DOHH2 (cell line): ENCODE measurements around the gene IL33.
A peak's percentile ranks its signal among the peaks of the same experiment; 100 is the strongest.

ENCODE experiments used
- H3F3A ChIP-seq: fragments of 200-600 bp; sonication (generic), shearing (Covaris generic); 2 replicates; pipeline ENCODE4 v1.6.0; 2016; ENCODE audit warnings: antibody characterized with exemption, mild to moderate bottlenecking; ENCODE audit not compliant: control insufficient read depth, insufficient read depth
- H3K27ac ChIP-seq: fragments of 200-600 bp; sonication (generic); 2 replicates; pipeline ENCODE4 v1.5.1; 2014; ENCODE audit warnings: low read depth, mild to moderate bottlenecking, low read length, moderate library complexity
- H3K27me3 ChIP-seq: fragments of 200-600 bp; sonication (generic); 2 replicates; pipeline ENCODE4 v1.6.1; 2014; ENCODE audit warnings: mild to moderate bottlenecking, low read length, mixed read lengths; ENCODE audit not compliant: control insufficient read depth
- H3K36me3 ChIP-seq: fragments of 200-600 bp; sonication (generic); 2 replicates; pipeline ENCODE4 v1.6.1; 2014; ENCODE audit warnings: mild to moderate bottlenecking, low read length, moderate library complexity, mixed read lengths; ENCODE audit not compliant: control insufficient read depth
- H3K4me1 ChIP-seq: fragments of 200-600 bp; sonication (generic); 2 replicates; pipeline ENCODE4 v1.6.1; 2014; ENCODE audit warnings: mild to moderate bottlenecking, low read length, mixed read lengths; ENCODE audit not compliant: control insufficient read depth
- H3K4me2 ChIP-seq: fragments of 200-600 bp; sonication (generic); 2 replicates; pipeline ENCODE4 v1.6.0; 2014; ENCODE audit warnings: mild to moderate bottlenecking, low read length, moderate library complexity
- H3K4me3 ChIP-seq: fragments of 200-600 bp; sonication (generic); 2 replicates; pipeline ENCODE4 v1.5.1; 2014; ENCODE audit warnings: mild to moderate bottlenecking, low read length, mixed read lengths
- H3K79me2 ChIP-seq: fragments of 200-600 bp; sonication (generic); 2 replicates; pipeline ENCODE4 v1.6.1; 2014; ENCODE audit warnings: mild to moderate bottlenecking, low read length, mixed read lengths; ENCODE audit not compliant: control insufficient read depth
- H3K9me2 ChIP-seq: fragments of 200-600 bp; sonication (generic); replicated peaks from 2 replicates; pipeline ENCODE4 v1.6.1; 2014; ENCODE audit warnings: mild to moderate bottlenecking, low read length, mixed read lengths; ENCODE audit not compliant: control insufficient read depth
- H3K9me3 ChIP-seq: fragments of 200-600 bp; sonication (generic); 2 replicates; pipeline ENCODE4 v1.6.1; 2014; ENCODE audit warnings: antibody characterized with exemption, low read length, mixed read lengths; ENCODE audit not compliant: control insufficient read depth, insufficient read depth
- H4K20me1 ChIP-seq: fragments of 200-600 bp; sonication (generic); 2 replicates; pipeline ENCODE4 v1.6.0; 2014; ENCODE audit warnings: low read depth, mild to moderate bottlenecking, antibody characterized with exemption, low read length, moderate library complexity; ENCODE audit not compliant: control insufficient read depth, insufficient read depth
- EZH2phosphoT487 ChIP-seq: fragments of 200-600 bp; sonication (generic); IDR thresholded peaks from 2 replicates; pipeline ENCODE4 v1.6.1; 2017; ENCODE audit warnings: borderline replicate concordance, mild to moderate bottlenecking, antibody characterized with exemption, low read length, moderate library complexity, mixed read lengths
- TF ChIP-seq, protein P1 (sequence below): fragments of 200-600 bp; sonication (generic); IDR thresholded peaks from one replicate; pipeline ENCODE4 v1.5.1; 2014; ENCODE audit warnings: antibody characterized with exemption, mild to moderate bottlenecking, low read depth, low read length; ENCODE audit not compliant: poor library complexity, severe bottlenecking

IL33 gene

DNA sequence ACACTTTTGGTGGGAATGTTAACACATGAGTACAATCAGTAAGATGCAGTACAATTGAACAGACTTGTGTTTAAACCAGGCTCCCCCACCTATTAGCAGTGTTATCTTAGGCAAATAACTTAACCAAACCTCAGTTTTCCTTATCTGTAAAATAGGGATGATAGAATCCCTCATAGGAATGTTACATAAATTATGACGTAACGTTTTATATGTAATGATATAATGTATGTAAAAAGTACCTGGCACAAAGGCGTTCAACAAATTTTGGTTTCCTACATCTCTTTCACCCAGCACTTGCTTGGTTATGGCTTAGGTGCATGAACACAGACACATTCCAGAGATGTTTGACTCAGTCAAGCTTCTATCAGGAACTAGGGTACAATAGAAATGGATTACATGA lies 26.7 kb upstream of the IL33 start:
- Histone ChIP-seq H3K9me2 (no peaks in the 10 kb centered on the region), H3K4me1 (no peaks in the 10 kb centered on the region), H3K36me3 (no peaks in the 10 kb centered on the region), H3K79me2 (no peaks in the 10 kb centered on the region), H3K27ac (no peak overlapping the region), H3K27me3 (0 out of 2 replicates have a peak, but pooled peaks cover 5% of the 10 kb centered on the region), H3K4me3 (no peak overlapping the region), H3F3A (no peaks in the 10 kb centered on the region), H3K4me2 (no peak overlapping the region), H4K20me1 (no peaks in the 10 kb centered on the region), H3K9me3 (no peaks in the 10 kb centered on the region)
- TF ChIP-seq, protein P1, sequence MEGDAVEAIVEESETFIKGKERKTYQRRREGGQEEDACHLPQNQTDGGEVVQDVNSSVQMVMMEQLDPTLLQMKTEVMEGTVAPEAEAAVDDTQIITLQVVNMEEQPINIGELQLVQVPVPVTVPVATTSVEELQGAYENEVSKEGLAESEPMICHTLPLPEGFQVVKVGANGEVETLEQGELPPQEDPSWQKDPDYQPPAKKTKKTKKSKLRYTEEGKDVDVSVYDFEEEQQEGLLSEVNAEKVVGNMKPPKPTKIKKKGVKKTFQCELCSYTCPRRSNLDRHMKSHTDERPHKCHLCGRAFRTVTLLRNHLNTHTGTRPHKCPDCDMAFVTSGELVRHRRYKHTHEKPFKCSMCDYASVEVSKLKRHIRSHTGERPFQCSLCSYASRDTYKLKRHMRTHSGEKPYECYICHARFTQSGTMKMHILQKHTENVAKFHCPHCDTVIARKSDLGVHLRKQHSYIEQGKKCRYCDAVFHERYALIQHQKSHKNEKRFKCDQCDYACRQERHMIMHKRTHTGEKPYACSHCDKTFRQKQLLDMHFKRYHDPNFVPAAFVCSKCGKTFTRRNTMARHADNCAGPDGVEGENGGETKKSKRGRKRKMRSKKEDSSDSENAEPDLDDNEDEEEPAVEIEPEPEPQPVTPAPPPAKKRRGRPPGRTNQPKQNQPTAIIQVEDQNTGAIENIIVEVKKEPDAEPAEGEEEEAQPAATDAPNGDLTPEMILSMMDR: no peak
- no peak for TF ChIP-seq EZH2phosphoT487

DNA sequence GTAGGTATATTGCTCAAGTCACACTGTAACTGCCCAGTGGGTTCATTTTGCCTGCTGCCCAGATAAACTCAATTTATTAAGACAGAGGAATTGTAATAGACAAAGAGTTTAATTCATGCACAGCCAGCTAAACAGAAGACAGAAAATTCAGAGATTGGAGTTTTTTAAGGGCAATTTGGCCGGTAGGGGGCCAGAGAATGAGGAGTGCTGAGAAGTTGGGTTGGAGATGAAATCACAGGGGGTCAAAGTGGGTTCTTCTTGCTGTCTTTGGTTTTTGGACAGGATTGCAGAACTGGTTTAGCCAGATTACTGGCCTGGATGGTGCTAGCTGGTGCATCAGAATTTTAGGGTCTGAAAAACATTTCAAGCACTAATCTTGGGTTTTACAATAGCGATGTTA lies 20.7 kb upstream of the IL33 start:
- TF ChIP-seq, protein P1: peak; percentile 73
- TF ChIP-seq EZH2phosphoT487: no peak

DNA sequence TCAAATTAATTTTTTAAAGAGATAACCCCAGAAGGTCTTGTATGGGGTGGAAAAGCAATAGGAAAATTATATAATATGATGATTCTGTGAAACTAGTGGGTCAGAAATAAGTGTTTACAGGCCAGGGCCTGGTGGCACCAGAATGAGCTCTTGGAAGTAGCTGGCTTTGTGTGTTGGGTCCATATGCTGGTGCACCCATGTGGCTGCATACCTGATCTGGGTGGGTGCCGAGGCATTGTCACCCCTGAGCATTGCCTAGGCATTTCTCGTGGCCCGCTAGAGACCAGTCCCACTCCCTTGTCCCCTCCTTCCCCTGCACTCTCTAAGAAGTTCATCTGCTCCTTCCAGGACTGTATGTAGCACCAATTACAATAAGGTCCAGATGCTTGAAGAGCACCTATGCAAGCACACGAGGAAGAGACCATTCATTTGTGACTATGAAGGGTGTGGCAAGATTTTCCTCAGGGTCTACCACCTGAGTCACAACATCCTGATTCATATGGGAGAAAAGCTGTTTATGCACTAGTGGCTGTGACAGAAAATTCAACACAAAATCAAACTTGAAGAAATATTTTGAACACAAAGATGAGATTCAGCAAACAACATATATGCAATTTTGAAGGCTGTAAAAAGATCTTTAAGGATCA lies 19.8 kb upstream of the IL33 start:
- no peak for TF ChIP-seq EZH2phosphoT487
- TF ChIP-seq, protein P1: no peak
- H3K79me2 ChIP-seq: no peaks in the 10 kb centered on the region
- no peak overlapping the region for H3K4me2 ChIP-seq
- no peak overlapping the region for H3K4me3 ChIP-seq
- no peaks in the 10 kb centered on the region for H3F3A ChIP-seq
- H3K27ac ChIP-seq: no peak overlapping the region
- no peaks in the 10 kb centered on the region for H3K9me2 ChIP-seq
- 0 out of 2 replicates have a peak, but pooled peaks cover 7% of the 10 kb centered on the region for H3K27me3 ChIP-seq
- H3K4me1 ChIP-seq: no peaks in the 10 kb centered on the region
- no peaks in the 10 kb centered on the region for H4K20me1 ChIP-seq
- H3K9me3 ChIP-seq: no peaks in the 10 kb centered on the region
- no peaks in the 10 kb centered on the region for H3K36me3 ChIP-seq

More for the DNA sequence above, 20.7 kb upstream of the IL33 start:
- Histone ChIP-seq H3K9me2 (no peaks in the 10 kb centered on the region), H3F3A (no peaks in the 10 kb centered on the region), H3K4me2 (no peak overlapping the region), H3K79me2 (no peaks in the 10 kb centered on the region), H3K4me1 (no peaks in the 10 kb centered on the region), H4K20me1 (no peaks in the 10 kb centered on the region), H3K9me3 (no peaks in the 10 kb centered on the region), H3K4me3 (no peak overlapping the region), H3K27ac (no peak overlapping the region), H3K27me3 (0 out of 2 replicates have a peak, but pooled peaks cover 5% of the 10 kb centered on the region), H3K36me3 (no peaks in the 10 kb centered on the region)
